Adrenal gland (tissue), 12 donors: ENCODE results near the gene OR10H2. TPM values are rescaled to one million over a fixed set of nuclear protein-coding genes. Genes with fewer than 3 reads are reported as not detected.

Source experiments
- DNase-seq, 7 donors: peaks; one replicate each; pipeline ENCODE4 v3.0.0-alpha.2; 2019 to 2020
- H3K27ac ChIP-seq, 5 donors: fragments of 200-600 bp; sonication (generic) in 4 of 5; 1 replicate in 3 of 5; 2 replicates in 2 of 5; pipeline versions ENCODE4 v1.5.1 to v1.8.0; 2016 to 2020; ENCODE audit warnings: mild to moderate bottlenecking in 1 of 5
- H3K27me3 ChIP-seq: fragments of 200-600 bp; 2 replicates; pipeline ENCODE4 v1.8.0; 2021
- H3K36me3 ChIP-seq, 2 donors: fragments of 200-600 bp; replicated peaks in 1 of 2; 1 replicate in 1 of 2; 2 replicates in 1 of 2; pipeline versions ENCODE4 v1.5.1 to v1.8.0; 2018 to 2022
- H3K4me1 ChIP-seq, 2 donors: fragments of 200-600 bp; replicated peaks in 1 of 2; 1 replicate in 1 of 2; 2 replicates in 1 of 2; pipeline versions ENCODE4 v1.5.1 to v1.8.0; 2018 to 2021
- H3K4me3 ChIP-seq, 4 donors: fragments of 200-600 bp; sonication (generic) in 3 of 4; one replicate each; pipeline ENCODE4 v1.5.1; 2016 to 2018
- H3K9me3 ChIP-seq, 3 donors: fragments of 200-600 bp; sonication (generic) in 1 of 3; replicated peaks in 1 of 3; 1 replicate in 2 of 3; 2 replicates in 1 of 3; pipeline versions ENCODE4 v1.5.1 to v1.8.0; 2016 to 2021
- CTCF ChIP-seq, 6 experiments: fragments of 450-650 bp in 4 of 6; fragments of 200-600 bp in 2 of 6; sonication (generic) in 1 of 6; IDR thresholded peaks; 1 replicate in 5 of 6; 2 replicates in 1 of 6; pipeline versions ENCODE4 v1.5.1 to v1.8.0; 2016 to 2021; ENCODE audit warnings: antibody characterized with exemption in 6 of 6, mild to moderate bottlenecking in 2 of 6, moderate library complexity in 1 of 6
- POLR2A ChIP-seq, 2 donors: fragments of 450-650 bp; IDR thresholded peaks; one replicate each; pipeline ENCODE4 v1.6.1; 2017; ENCODE audit warnings: antibody characterized with exemption in 2 of 2, mild to moderate bottlenecking in 2 of 2, moderate library complexity in 1 of 2
- WGBS, 4 donors: extraction: QIAGEN DNeasy Blood & Tissue Kit in 2 of 4; methylation state at CpG; one replicate each; pipeline versions ENCODE4 v1.1.5 to v1.1.7; 2013 to 2017; 5-methylcytosine and 5-hydroxymethylcytosine counted together
- intact Hi-C, 2 donors: fragments of 100-400 bp; cut with DNase I; formaldehyde crosslinking; loops; one replicate each; pipeline versions ENCODE4 v1.14.1 to v1.15.0; 2022 to 2023
- polyA plus RNA-seq, 3 donors: library from polyadenylated mRNA; stranded (reverse); fragments of 200-250 nt in 2 of 3; fragments of 350-450 nt in 1 of 3; fragmentation: Illumina TruSeq in 1 of 3; extraction: RNeasy Lipid Tissue Mini Kit (QIAGEN cat#74804) in 1 of 3; gene quantifications; one replicate each; pipeline ENCODE4 v1.2.3, GENCODE V29; 2013 to 2014
- total RNA-seq, 9 donors: library from RNA; depleted of rRNA in 4 of 9; stranded (reverse); fragments of >200 nt in 4 of 9; fragments of 120-200 nt in 1 of 9; fragmentation: NEBNext Ultra II Directional in 1 of 9; extraction: Animal tissue kit (Norgen Biotek cat#: 25700) in 1 of 9; gene quantifications; one replicate each; pipeline versions ENCODE4 v1.1.0 to v1.2.4, GENCODE V29; 2013 to 2023
- donor health status: healthy with polysubstance abuse.
- donor health status: Bipolar disorder and iron deficiency.
- donor health status: DM: yes; HTN: yes; CAD: no.
- donor health status: DM: no; HTN: no; CAD: no.
- donor health status: DM: no; HTN: no; CAD: no.
- donor health status: DM: yes; HTN: yes; CAD: no.

Gene OR10H2
- total and polyA plus RNA-seq, 12 donors = not detected

GRCh38 chr19:15702534-15702930 lies 25.3 kb upstream of the OR10H2 start:
- WGBS, 4 donors = 3 to 18% (median 8%) methylated on average over 6 to 7 of the region's 7 CpGs
- TF ChIP-seq POLR2A (IDR thresholded peaks at IDR 0.05) (no peak), CTCF (IDR thresholded peaks at IDR 0.05) (peak in 1 of 6 experiments; percentile 10)
- intact Hi-C loops = no loop called here
- no peaks in the 10 kb centered on the region for H3K4me1 ChIP-seq
- H3K9me3 ChIP-seq = no peaks in the 10 kb centered on the region
- no peak overlapping the region for H3K4me3 ChIP-seq
- peak; percentile 47 to 86 (median 76) for DNase-seq
- no peaks in the 10 kb centered on the region for H3K27me3 ChIP-seq
- no peak overlapping the region for H3K27ac ChIP-seq
- no peaks in the 10 kb centered on the region for H3K36me3 ChIP-seq

GRCh38 chr19:15714638-15715037 lies 13.2 kb upstream of the OR10H2 start:
- no peak overlapping the region for H3K27ac ChIP-seq
- no peak overlapping the region for H3K4me3 ChIP-seq
- H3K9me3 ChIP-seq = no peaks in the 10 kb centered on the region
- intact Hi-C loops = no loop called here
- WGBS, 4 donors = 47 to 54% (median 53%) methylated on average over 3 of the region's 3 CpGs
- H3K27me3 ChIP-seq = no peaks in the 10 kb centered on the region
- DNase-seq = no peak
- H3K36me3 ChIP-seq = no peaks in the 10 kb centered on the region
- no peaks in the 10 kb centered on the region for H3K4me1 ChIP-seq
- TF ChIP-seq POLR2A (IDR thresholded peaks at IDR 0.05) (no peak), CTCF (IDR thresholded peaks at IDR 0.05) (no peak)

- Histone ChIP-seq H3K4me3 (no peak overlapping the region), H3K4me1 (no peaks in the 10 kb centered on the region), H3K27me3 (no peaks in the 10 kb centered on the region), H3K27ac (no peak overlapping the region), H3K36me3 (no peaks in the 10 kb centered on the region), H3K9me3 (no peaks in the 10 kb centered on the region)
- 67 to 84% (median 78%) methylated on average over 1 of the region's 1 CpG for WGBS, 4 donors
- intact Hi-C loops = no loop called here
- TF ChIP-seq POLR2A (IDR thresholded peaks at IDR 0.05) (no peak), CTCF (IDR thresholded peaks at IDR 0.05) (no peak)
- no peak for DNase-seq
Observed at GRCh38 chr19:15715642-15716041, 12.2 kb upstream of the OR10H2 start.

DNA sequence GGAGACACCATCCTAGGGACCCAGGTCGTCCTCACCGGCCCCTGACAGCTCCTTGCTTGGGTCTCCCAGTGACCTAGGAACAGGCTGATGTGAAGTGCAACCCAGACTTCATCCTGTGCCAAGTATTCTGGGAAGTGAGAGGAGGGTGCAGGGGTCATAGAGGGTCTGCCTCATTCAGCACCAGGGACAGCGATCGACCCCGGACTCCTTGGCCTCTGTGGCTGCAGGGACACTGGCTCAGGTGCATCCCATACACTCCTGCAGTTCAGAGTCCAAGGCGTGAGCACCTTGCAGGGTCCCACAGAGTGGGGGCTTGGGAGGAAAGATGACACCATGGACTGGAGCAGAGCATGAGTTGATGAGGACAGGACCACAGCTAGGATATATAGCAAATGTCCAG lies 10.0 kb upstream of the OR10H2 start:
- Histone ChIP-seq H3K27ac (no peak overlapping the region), H3K4me3 (no peak overlapping the region), H3K27me3 (peaks cover 5% of the 10 kb centered on the region), H3K9me3 (no peaks in the 10 kb centered on the region), H3K36me3 (no peaks in the 10 kb centered on the region), H3K4me1 (no peaks in the 10 kb centered on the region)
- intact Hi-C loops = no loop called here
- 14 to 41% (median 17%) methylated on average over 6 of the region's 6 CpGs for WGBS, 4 donors
- no peak for DNase-seq
- TF ChIP-seq CTCF (IDR thresholded peaks at IDR 0.05) (no peak), POLR2A (IDR thresholded peaks at IDR 0.05) (no peak)
